Gastrocnemius medialis (tissue), 4 donors: ENCODE measurements around the gene SLC39A11. TPM values are rescaled to one million over a fixed set of nuclear protein-coding genes. Genes with fewer than 3 reads are reported as not detected.

Experiments used
- ATAC-seq, 2 donors: fragments of 150-250 bp; one replicate each; pipeline ENCODE4 v1.9.1; 2016
- DNase-seq, 2 donors: peaks; one replicate each; pipeline ENCODE4 v3.0.0-alpha.2; 2019
- H3K27ac ChIP-seq, 4 donors: fragments of 200-600 bp; sonication (generic); 1 replicate in 1 of 4; 2 replicates in 3 of 4; pipeline ENCODE4 v1.5.1; 2016 to 2018; ENCODE audit warnings: mild to moderate bottlenecking in 2 of 4, moderate library complexity in 1 of 4
- H3K27me3 ChIP-seq, 3 donors: fragments of 200-600 bp; sonication (generic) in 2 of 3; 1 replicate in 1 of 3; 2 replicates in 2 of 3; pipeline versions ENCODE4 v1.5.1 to v1.6.0; 2016 to 2019; ENCODE audit warnings: mild to moderate bottlenecking in 1 of 3, moderate library complexity in 1 of 3
- H3K36me3 ChIP-seq, 2 donors: fragments of 200-600 bp; sonication (generic) in 1 of 2; one replicate each; pipeline ENCODE4 v1.5.1; 2017 to 2018
- H3K4me1 ChIP-seq, 2 donors: fragments of 200-600 bp; sonication (generic) in 1 of 2; one replicate each; pipeline ENCODE4 v1.5.1; 2016 to 2017; ENCODE audit warnings: mild to moderate bottlenecking in 2 of 2
- H3K4me3 ChIP-seq, 4 donors: fragments of 200-600 bp; sonication (generic) in 3 of 4; 1 replicate in 1 of 4; 2 replicates in 3 of 4; pipeline ENCODE4 v1.5.1; 2016 to 2019; ENCODE audit warnings: mild to moderate bottlenecking in 2 of 4
- H3K9me3 ChIP-seq, 3 donors: fragments of 200-600 bp; sonication (generic) in 2 of 3; 1 replicate in 1 of 3; 2 replicates in 2 of 3; pipeline ENCODE4 v1.5.1; 2016 to 2019
- CTCF ChIP-seq, 5 experiments: fragments of 450-650 bp in 3 of 5; fragments of 200-600 bp in 2 of 5; sonication (generic) in 2 of 5; IDR thresholded peaks in 4 of 5; conservative IDR thresholded peaks in 1 of 5; 1 replicate in 4 of 5; 2 replicates in 1 of 5; pipeline ENCODE4 v1.5.1; 2016 to 2019; ENCODE audit warnings: antibody characterized with exemption in 5 of 5, mild to moderate bottlenecking in 3 of 5, moderate library complexity in 3 of 5
- POLR2A ChIP-seq, 2 donors: fragments of 450-650 bp; IDR thresholded peaks; one replicate each; pipeline ENCODE4 v1.6.1; 2017; ENCODE audit warnings: antibody characterized with exemption in 2 of 2, mild to moderate bottlenecking in 2 of 2, moderate library complexity in 2 of 2
- in situ Hi-C, 4 donors: fragments of 200-750 bp; cut with MboI; loops; one replicate each; pipeline versions ENCODE4 v1.15.0 to v1.8.0; 2017; ENCODE audit warnings: low sequenced_read_pairs in 4 of 4
- intact Hi-C: fragments of 100-400 bp; cut with DNase I; formaldehyde crosslinking; loops from one replicate; pipeline ENCODE4 v1.15.1; 2023; ENCODE audit warnings: low total_unique reads
- total RNA-seq, 4 donors: library from RNA; depleted of rRNA; stranded (reverse); fragments of >200 nt; gene quantifications; one replicate each; pipeline versions ENCODE4 v1.1.0 to v1.2.3, GENCODE V29; 2016

SLC39A11 gene
- total RNA-seq, 4 donors from 2014 or later: 7.6 to 28.4 (median 10.7) TPM

- DNase-seq (no peak), ATAC-seq (no peak)
- Histone ChIP-seq H3K36me3 (no peaks in the 10 kb centered on the region), H3K4me1 (no peaks in the 10 kb centered on the region), H3K9me3 (no peaks in the 10 kb centered on the region), H3K4me3 (no peak overlapping the region), H3K27me3 (no peaks in the 10 kb centered on the region), H3K27ac (no peak overlapping the region)
- intact Hi-C loops (no loop called here), in situ Hi-C loops (loop anchor here in 1 of 4 donors (25.0 kb wide), 1 partner anchor 110 kb away; no protein-coding TSS in a partner anchor)
- TF ChIP-seq POLR2A (IDR thresholded peaks at IDR 0.05): no peak
- no peak for TF ChIP-seq CTCF (IDR thresholded peaks at IDR 0.05 in 4 of 5, conservative IDR thresholded peaks at IDR 0.05 in 1 of 5)
Measured at GRCh38 chr17:72672729-72673128, 419.8 kb downstream of the SLC39A11 start.

- intact Hi-C loops (no loop called here), in situ Hi-C loops (loop anchor here in 1 of 4 donors (25.0 kb wide), 1 partner anchor 109 kb away; no protein-coding TSS in a partner anchor)
- Histone ChIP-seq H3K4me3 (no peak overlapping the region), H3K9me3 (no peaks in the 10 kb centered on the region), H3K27me3 (no peaks in the 10 kb centered on the region), H3K4me1 (no peaks in the 10 kb centered on the region), H3K27ac (no peak overlapping the region), H3K36me3 (no peaks in the 10 kb centered on the region)
- DNase-seq (no peak), ATAC-seq (no peak)
- TF ChIP-seq POLR2A (IDR thresholded peaks at IDR 0.05) (no peak), CTCF (IDR thresholded peaks at IDR 0.05 in 4 of 5, conservative IDR thresholded peaks at IDR 0.05 in 1 of 5) (no peak)
Measured at GRCh38 chr17:72671016-72671415, 421.5 kb downstream of the SLC39A11 start.

GRCh38 chr17:72667096-72668063, 425.1 kb downstream of the SLC39A11 start:
- Histone ChIP-seq H3K9me3 (no peaks in the 10 kb centered on the region), H3K4me3 (no peak overlapping the region), H3K27ac (no peak overlapping the region), H3K4me1 (no peaks in the 10 kb centered on the region), H3K36me3 (no peaks in the 10 kb centered on the region), H3K27me3 (no peaks in the 10 kb centered on the region)
- in situ Hi-C loops: loop anchor here in 1 of 4 donors (25.0 kb wide), 1 partner anchor 105 kb away; no protein-coding TSS in a partner anchor
- ATAC-seq: no peak
- TF ChIP-seq POLR2A (IDR thresholded peaks at IDR 0.05) (no peak), CTCF (IDR thresholded peaks at IDR 0.05 in 4 of 5, conservative IDR thresholded peaks at IDR 0.05 in 1 of 5) (no peak)
- intact Hi-C loops: no loop called here
- no peak for DNase-seq

GRCh38 chr17:72665852-72666851, 426.3 kb downstream of the SLC39A11 start:
- in situ Hi-C loops: loop anchor here in 1 of 4 donors (25.0 kb wide), 1 partner anchor 104 kb away; no protein-coding TSS in a partner anchor
- H3K4me1 ChIP-seq: no peaks in the 10 kb centered on the region
- TF ChIP-seq CTCF (IDR thresholded peaks at IDR 0.05 in 4 of 5, conservative IDR thresholded peaks at IDR 0.05 in 1 of 5): no peak
- TF ChIP-seq POLR2A (IDR thresholded peaks at IDR 0.05): no peak

More at GRCh38 chr17:72665852-72666851, 426.3 kb downstream of the SLC39A11 start:
- H3K27ac ChIP-seq: no peak overlapping the region
- no peaks in the 10 kb centered on the region for H3K36me3 ChIP-seq
- no peaks in the 10 kb centered on the region for H3K27me3 ChIP-seq
- DNase-seq (no peak), ATAC-seq (no peak)
- intact Hi-C loops: no loop called here
- no peaks in the 10 kb centered on the region for H3K9me3 ChIP-seq
- H3K4me3 ChIP-seq: no peak overlapping the region
